NCI-H510A treated with DMSO at 0.1 percent for 48 hours (cell line): ENCODE results near the gene ELMOD3.
A peak's percentile ranks its signal among the peaks of the same experiment; 100 is the strongest.
"Not testable (repeated sequence)": the region's sequence is repeated elsewhere in the genome, so short reads cannot be mapped to it uniquely, and the experiment has no call there.

Experiments used
- DNase-seq: peaks from one replicate; lab custom pipeline; 2025; lab: John Stamatoyannopoulos, UW

Gene ELMOD3

DNA sequence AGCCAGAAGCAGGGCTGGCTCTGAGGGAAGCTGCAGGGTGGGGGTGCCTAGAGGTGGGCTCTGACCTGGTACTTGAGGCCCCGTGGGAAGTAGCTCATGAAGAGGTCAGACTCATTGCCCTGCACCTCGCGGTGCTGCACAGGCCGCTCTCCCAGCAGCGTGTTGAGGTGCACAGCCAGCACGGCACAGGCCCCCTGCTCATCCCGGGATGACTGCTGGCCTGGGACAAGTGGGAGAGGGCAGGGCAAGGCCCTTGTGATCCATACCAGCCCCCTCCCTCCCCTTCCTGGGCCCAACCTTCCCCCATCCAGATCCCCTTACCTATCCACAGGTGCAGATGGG lies 46.9 kb downstream of the ELMOD3 start:
- DNase-seq: no peak

DNA sequence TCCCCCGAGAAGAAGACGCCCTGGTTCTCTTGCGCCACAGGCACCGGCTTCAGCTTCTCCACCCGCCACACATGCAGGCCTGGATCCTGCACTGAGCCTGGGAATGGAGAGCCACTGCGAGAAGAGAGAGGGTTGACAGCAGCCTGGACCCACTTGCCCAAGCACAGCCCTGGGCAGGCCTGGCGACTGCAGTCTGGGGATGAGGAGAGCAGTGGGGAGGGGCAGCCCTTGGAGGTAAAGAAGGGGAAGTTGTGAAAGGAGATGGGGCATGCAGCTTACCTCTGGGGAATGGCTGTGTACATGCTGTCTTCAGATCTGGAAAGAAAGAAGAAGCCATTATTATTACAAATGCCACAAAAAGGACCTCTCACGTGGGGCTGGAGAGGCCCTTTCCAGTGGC lies 47.3 kb downstream of the ELMOD3 start:
- DNase-seq: no peak

DNA sequence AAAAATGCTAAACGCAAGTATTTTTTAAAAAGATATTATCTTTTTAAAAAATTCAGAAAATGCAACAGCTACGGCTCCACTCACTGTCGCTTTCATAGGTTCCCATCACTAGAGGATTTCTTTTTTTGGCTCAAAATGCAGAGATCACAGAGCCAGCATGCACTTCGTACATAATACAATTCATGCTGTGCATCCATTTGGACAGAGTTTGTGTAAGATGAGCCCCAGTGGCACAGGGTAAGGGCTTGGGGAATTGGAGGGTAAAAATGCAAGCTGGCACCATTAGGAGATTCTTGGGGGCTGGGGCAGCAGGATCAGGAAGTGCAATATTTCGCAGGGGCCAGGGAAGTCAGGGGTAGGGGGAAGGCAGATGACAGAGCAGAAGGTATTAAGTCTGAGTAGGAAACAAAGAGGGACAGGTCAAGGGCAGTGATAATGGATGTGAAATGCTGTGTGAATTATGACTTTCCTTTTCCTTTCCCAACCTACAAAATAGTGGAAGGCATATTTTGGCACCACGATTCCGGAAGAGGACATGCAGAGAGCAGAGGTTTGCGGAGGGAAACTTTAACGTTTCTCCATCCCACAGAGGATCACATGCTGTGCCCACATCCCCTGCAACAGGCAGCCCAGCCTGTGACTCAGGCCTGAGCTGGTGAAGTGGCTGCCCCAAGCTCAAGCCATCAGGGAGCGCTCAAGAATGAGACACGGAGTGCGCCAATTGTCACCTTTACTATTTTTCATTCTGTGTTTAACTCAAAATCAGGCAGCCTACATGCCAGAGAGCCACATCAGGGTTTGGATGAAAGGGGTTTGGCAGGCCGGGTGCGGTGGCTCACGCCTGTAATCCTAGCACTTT lies 50.9 kb downstream of the ELMOD3 start:
- DNase-seq: no peak

DNA sequence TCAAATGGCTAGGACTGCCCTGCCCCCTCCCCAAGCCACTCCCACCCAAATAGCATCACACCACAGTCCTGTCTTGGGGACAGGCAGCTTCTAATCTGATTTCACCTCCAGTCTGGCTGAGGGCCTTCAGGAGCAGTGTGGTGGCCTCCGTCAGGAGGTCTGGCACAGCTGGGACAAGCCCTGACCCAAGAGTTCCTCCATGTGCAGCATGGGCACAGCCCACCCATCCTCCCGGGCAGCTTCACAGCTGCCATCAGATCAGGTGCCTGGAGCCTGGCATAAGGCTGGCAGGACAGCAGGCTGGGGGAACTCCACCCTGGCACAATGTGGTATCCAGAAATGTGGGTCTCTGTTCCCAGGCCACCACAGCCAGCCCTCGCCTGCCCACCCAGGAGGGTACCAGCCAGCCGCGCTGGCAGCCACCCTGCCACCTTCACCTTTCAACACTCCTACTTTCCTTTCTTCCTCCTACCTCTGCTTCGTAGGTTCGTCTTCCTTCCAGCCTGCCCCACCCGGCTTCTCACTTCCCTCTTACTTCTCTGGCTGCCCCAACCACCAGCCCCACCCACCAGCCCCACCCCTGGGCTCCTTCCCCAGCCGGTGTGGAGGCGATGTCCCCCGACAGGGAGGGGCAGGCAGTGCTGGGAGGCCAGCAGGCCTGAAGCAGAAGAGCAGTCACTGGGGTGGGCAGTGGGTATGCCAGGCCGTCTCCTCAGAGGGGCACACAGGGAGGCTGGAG lies 55.4 kb downstream of the ELMOD3 start, which contains the start of gene CAPG:
Gene CAPG, minus strand, starts transcription at position 522 of the 739 bp plus-strand sequence. CDS start 8,221 bp downstream, outside the sequence.
- no peak for DNase-seq

DNA sequence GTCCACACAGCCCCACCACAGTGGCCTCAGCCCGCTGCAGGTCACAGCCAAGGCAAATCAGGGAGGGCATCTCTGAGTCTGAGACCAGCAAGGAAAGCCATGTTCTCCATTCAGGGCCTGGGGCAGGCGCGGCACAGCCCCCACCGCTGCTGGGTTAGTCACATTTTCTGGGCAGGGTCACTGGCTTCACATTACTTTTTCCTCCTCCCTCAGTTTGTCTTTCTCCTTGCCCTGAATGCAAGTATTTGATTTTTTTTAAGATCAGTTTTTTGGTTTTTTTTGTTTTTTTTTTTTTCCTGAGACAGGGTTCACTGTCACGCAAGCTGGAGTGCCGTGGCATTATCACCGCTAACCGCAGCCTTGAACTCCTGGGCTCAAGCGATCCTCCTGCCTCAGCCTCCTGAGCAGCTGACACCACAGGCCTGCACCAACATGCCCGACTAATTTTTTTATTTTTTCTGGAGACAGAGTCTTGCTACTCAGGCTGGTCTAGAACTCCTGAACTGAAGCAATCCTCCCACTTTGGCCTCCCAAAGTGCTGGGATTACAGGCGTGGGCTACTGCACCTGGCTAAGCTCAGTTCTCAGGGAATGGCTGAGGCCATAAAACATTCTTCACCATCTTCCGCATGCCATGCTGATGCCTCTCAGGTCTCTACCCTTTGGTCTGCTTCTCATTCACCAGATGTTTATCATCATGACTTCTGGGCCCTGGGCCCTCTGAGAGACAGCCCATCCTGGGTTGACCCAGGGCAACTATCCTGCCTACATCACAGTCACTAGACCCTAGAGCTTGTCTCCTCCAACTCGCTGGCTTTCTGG lies 56.2 kb downstream of the ELMOD3 start:
- DNase-seq: no peak

DNA sequence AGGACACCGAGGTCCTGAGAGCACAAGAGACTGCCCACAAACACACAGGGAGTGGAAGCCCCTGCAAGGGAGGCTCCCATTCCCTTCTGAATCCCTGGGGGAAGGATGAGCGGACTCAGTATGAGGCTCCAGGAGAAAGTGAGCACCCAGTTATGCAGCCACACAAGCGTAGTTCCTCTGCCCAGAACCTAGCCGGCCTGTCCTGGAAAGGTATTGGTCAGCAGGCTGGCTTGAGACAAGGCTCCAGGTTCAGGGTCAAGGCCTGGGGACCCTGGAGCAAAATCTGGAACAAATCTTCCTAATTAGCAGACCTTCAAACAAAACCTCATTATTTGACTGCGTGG lies 56.8 kb downstream of the ELMOD3 start:
- DNase-seq: no peak

DNA sequence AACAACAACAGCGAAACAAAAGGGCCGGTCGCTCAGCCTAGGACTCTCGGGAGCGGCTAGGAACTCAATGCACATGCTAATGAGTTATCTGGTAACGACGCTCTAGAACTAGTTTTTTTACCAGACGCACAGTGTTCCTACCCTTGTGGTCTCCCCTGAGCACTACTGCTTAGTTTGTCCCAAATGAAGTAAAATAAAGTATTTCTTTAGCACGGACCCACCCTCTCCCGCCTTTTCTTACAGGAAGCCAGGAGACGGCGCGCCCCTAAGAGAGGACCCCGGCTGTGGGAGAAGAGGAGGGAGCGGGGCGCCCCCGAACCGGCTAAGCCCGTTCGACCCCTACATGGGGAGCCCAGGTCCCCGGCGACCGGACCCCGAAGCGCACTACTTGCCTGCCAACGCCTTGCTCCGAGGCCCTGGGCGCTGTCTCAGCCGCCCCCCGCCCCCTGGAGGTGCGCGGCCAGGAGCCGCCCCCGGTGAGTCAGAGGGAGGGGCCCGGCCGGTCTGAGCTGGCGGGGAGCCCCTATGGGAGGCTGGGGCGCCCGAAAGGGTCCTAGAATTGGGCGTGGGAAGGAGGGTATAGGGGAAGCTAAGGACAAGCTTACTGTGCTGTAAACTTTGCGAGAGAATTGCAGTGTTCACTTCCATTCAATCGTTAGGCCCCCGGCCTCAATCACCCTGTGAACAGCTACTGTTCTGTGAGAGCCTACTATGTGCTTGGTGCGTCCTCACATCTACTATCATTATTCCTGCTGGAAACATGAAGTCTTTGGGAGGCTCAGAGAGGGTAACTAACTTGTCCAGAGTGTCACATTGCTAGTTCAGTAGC lies 59.2 kb downstream of the ELMOD3 start:
- DNase-seq: no peak

DNA sequence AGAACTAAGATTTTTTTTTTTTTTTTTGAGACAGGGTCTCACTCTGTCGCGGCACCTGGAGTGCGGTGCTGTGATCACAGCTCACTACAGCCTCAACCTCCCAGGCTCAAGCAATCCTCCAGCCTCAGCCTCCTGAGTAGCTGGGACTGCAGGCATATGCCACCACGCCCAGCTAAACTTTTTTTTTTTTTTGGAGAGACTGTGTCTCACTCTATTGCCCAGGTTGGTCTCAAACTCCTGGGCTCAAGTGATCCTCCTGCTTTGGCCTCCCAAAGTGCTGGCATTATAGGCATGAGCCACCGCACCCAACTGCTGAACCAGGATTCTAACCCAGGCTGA lies 59.8 kb downstream of the ELMOD3 start:
- not testable (repeated sequence) for DNase-seq

DNA sequence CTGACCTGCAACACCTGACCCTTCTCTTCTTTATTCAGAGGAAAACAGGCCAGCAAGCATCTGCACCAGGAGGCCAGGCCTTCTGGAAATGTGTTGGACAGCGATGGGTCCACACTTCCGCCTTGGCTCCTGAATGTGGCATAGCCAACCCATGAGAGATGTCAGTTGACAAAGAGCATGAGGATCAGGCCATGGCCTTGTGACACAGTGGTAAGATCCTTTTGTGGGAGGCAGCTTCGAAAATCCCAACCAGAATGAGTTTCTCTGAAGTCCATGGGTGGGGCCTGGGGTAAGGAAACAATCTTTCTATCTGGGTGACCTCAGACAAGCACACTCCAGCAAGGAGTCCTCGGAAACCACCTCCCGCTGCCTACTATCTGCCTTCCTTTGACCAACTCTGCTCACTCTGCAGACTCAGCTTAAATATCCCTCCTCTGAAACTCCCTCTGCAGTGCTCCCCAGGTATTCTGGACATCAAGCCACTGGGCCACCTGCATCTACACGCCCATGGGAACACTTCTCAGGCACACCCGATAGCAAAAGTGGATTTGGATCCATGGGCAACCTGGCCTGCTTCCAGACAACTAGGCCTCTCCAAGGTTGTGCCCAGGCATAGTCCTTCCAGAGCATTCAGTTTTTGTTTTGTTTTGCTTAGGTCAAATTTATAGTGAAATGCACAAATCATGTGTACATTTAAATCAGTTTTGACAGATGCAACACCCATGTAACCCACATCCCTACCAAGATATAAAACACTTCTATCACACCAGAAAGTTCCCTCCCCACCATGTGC lies 60.4 kb downstream of the ELMOD3 start:
- no peak for DNase-seq

DNA sequence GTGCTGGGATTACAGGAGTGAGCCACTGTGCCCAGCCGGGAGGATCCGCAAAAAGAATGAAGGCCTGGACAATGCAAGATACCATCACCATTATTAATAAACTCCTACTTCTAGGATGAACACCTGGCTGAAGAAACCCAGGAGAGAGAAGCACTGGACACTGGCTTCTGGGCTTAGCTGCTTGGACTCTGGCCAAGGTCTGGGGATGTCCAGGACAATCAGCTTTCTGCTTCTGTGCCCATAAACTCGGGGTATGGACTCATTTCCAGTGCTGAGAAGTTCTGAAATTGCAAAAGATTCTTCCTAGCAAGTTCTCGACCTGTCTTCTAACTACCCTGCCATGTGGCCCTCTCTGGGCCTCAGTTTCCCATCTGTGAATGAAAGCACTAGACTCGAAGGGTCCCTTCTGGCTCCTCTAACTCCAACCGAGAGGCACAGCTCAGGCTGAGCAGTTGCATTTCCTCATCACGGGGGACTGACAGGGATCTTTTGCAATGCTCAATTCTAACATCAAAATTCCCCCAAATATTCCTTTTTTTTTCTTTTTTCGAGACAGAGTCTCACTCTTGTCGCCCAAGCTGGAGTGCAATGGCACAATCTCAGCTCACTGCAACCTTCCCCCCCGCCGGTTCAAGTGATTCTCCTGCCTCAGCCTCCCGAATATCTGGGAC lies 61.5 kb downstream of the ELMOD3 start:
- no peak for DNase-seq

DNA sequence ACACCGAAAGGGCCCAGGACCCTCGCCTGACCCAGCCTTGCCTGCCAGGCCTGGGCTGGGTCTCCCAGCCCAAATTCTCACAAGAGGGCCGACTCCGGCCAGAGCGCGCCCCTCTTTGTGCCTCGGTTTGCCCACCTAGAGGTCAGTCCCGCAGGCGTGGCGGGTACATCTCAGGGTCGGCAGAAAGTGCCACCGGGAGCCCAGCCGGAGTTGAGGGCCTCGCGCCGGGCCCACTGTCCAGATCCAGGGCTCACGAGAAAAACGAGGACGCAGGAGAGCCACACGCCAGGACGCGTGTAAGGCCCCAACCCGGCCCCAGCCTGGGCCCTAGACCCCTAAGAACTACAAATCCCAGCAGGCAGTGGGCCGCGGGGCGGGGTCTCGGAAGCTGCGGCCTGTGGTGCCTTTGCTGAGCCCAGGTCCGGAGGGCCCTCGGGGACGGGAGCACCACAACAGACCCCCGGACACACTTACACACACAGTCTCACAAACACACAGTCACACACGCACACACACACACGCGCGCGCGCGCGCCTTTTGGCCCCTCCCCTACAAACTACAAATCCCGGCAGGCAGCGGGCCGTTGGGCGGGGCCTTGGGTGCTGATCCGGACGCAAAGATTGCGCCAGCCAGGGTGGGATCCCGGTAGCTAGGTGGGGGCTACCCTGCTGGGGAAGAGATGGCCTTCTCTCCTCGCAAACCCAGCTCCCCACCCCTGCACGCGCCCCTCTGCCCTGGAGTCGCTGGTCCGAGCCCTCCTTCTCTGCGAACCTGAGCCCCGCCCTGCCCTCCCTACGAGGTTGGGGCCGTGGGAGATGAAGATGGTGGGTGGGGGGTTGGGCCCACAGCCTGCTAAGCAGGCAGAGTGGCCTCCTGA lies 63.8 kb downstream of the ELMOD3 start, which contains the start of gene SH2D6:
Gene SH2D6, plus strand, starts transcription at position 583 of the 877 bp plus-strand sequence. CDS start 10,752 bp downstream, outside the sequence.
- peak; percentile 90 for DNase-seq

DNA sequence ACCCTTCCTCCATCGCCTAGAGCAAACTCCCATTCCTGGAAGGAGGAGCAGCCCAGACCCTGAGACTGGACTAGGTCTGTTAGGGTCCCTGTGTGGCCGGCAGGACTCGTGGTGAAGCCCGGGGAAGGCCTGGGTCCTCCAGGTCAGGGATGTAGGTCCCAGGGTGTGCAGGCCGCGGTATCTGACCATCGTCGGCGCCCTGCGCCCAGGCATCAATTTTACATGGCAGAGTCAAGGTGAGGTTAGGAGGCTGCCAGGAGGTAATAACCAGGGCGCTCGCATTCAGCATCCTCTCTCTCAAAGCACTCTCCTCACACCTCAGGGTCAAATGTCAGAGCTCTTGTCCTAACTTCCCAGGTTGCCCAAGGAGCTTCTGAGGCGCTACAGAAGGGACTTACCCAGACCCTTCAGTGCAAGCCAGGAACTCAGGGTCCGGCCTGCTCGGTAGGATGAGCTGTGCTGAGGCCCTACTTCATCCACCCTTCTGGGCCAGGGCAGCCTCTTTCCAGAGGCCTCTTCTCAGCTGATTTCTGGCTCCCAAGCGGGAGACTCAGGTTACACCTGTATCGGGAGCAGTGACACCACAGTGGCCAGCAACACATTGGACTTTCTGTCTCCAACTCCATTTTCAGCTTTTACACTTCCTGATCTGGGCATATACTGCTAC lies 64.6 kb downstream of the ELMOD3 start:
- no peak for DNase-seq

DNA sequence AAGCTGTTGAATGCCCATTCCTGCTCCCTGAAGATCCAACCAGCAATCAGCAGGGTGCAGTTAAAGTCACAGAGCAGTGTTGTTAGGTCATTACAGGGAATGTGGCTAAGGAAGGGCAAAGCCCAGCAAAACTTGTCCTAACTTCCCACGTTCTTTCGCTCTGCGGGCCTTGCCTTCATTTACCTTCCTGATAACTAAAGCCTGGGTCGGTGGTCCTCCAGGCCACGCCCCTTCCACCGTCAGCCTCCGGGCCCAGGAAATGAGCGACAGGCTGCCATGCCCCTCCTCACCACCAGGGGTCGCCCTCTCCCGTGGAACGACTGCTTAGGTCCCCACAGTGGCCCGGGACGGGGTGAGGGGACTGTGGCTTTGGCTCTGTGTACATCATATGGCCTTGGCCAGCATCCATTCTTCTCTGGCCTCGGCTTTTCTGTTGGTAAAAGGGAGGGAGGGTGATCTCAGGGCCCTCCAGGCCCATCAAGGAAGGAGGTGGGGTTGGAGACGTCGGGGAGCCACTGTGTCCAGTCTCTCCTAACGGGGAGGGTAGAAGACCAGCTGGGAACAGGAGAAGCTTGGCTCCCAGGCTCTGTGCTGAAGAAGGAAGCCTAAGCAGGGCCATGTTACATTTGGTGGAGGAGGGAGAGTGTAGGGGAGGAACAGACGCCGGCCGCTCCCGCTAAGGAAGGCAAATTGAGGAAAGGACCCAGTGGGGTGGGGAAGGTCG lies 66.1 kb downstream of the ELMOD3 start:
- DNase-seq: peak; percentile 76

DNA sequence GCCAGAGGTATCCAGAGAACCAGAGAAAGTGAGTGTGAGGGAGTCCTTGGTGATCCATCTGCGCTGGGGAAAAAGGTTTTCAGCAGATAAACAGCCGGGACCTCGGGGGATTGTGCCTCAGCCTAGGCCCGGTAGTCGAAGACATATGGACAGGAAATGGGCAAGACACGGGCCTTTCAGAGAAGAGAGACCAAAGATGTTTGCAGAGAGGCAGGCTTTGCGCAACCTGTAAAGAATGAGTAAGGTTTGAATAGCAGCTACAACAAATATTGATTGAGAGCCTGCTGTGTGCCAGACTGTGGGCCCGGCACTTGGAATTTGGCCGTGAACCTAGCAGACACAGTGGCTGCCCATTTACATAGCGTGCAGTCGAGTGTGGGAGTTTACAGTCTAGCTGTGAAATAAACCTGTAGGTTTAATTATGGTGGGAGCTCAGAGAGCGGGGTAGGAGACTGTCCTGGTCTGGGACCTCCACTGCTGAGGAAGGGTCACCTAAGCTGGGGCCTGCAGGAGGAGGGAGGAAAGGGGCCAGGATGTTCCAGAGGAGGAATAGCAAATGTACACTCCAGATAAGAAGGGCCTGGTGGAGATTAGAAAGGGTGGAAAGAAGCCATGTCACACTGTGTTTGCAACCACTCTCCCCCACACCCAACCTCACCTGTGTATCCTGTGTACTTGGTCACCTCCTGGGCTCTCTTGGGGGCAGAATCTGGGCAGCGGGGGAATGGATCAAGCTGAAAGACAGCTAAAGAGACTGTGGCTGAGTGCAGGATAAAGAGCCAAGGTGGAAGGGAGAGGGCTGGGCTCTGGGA lies 66.9 kb downstream of the ELMOD3 start:
- peak; percentile 70 for DNase-seq

DNA sequence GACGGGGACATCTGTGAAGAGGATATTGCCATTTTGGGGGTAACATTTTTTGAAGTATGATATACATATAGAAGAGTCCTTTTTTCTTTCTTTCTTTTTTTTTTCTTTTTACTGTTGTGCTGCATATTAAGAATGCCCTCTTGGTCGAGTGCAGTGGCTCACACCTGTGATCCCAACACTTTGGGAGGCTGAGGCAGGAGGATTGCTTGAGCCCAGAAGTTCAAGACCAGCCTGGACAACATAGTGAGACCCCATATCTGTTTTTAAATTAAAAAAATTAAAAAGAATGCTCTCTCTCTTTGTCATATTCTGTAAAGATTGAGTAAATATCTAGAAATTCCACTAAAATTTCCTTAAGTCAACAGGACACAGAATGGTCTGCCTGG lies 67.5 kb downstream of the ELMOD3 start:
- DNase-seq: no peak

DNA sequence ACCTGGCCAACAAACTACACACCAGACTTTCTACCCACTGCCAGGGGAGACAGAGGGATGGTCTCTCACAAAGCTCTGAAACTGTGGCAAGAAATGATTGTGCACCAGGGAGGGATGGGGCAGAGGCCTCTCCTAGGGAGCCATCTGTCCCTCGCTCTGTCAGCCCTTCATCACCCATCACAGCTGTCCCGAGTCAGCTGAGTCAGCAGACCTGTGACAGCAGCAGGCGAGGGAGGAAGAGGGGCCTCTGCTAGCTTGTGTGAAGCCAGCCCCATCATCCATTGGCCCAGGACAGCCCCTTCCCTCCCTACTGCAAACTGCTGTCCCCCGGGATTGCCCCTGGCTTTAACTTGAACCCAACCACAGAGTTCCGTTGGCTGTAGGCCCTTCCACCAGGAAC lies 69.0 kb downstream of the ELMOD3 start:
- no peak for DNase-seq

DNA sequence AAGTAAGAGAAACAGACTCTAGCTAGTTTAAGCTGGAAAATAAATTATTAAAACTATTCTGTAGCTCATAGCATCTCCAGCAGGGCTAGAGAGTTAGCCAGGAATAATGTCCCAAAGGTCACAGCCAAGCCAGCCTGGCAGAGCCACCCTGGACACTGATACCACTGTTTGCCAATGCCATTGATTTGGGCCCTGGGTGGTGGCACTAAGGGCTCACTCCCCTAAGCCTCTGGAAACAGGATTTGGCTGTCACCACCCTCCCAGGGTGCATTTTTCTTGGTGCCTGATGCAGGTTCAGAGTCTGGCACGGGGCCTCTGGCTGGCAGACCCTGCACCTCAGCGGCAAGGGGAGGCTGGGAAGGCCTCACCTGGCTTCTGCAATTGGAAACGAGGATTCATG lies 71.0 kb downstream of the ELMOD3 start:
- DNase-seq: no peak
